Measurements from ENCODE around the gene KRTAP10-6.

The KRTAP10-6 gene

GRCh38 chr21:44626673-44627143 is 34.4 kb upstream of the KRTAP10-6 start, which contains the start of gene KRTAP10-9:
Gene KRTAP10-9, plus strand, starts transcription at chr21:44627093. Its CDS starts 79 bp downstream, at chr21:44627172.
- no peak for DNase-seq (ENCODE audit: extremely low spot score)
- POLR2A ChIA-PET, result no interaction called here
- TF ChIP-seq ARNT (IDR thresholded peaks at IDR 0.05) (no peak), LEF1 (IDR thresholded peaks at IDR 0.05; ENCODE audit: borderline replicate concordance) (no peak), ZNF384 (IDR thresholded peaks at IDR 0.05) (no peak), NFRKB (IDR thresholded peaks at IDR 0.05) (no peak), HDGF (IDR thresholded peaks at IDR 0.05; ENCODE audit: borderline replicate concordance) (no peak), CTBP1 (IDR thresholded peaks at IDR 0.05; ENCODE audit: borderline replicate concordance) (no peak), SUZ12 (IDR thresholded peaks at IDR 0.05) (no peak), BHLHE40 (IDR thresholded peaks at IDR 0.05; ENCODE audit: borderline replicate concordance) (no peak), FOXA1 (IDR thresholded peaks at IDR 0.05) (no peak), FOXM1 (IDR thresholded peaks at IDR 0.05; ENCODE audit: borderline replicate concordance) (no peak), FOXK2 (IDR thresholded peaks at IDR 0.05) (no peak), TARDBP (IDR thresholded peaks at IDR 0.05) (no peak), ELF4 (IDR thresholded peaks at IDR 0.05) (no peak), SP1 (IDR thresholded peaks at IDR 0.05) (no peak), L3MBTL2 (conservative IDR thresholded peaks at IDR 0.05) (no peak)
- TF ChIP-seq, protein P1, sequence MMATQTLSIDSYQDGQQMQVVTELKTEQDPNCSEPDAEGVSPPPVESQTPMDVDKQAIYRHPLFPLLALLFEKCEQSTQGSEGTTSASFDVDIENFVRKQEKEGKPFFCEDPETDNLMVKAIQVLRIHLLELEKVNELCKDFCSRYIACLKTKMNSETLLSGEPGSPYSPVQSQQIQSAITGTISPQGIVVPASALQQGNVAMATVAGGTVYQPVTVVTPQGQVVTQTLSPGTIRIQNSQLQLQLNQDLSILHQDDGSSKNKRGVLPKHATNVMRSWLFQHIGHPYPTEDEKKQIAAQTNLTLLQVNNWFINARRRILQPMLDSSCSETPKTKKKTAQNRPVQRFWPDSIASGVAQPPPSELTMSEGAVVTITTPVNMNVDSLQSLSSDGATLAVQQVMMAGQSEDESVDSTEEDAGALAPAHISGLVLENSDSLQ (IDR thresholded peaks at IDR 0.05), result no peak
- CTCF ChIA-PET, result no interaction called here

DNA sequence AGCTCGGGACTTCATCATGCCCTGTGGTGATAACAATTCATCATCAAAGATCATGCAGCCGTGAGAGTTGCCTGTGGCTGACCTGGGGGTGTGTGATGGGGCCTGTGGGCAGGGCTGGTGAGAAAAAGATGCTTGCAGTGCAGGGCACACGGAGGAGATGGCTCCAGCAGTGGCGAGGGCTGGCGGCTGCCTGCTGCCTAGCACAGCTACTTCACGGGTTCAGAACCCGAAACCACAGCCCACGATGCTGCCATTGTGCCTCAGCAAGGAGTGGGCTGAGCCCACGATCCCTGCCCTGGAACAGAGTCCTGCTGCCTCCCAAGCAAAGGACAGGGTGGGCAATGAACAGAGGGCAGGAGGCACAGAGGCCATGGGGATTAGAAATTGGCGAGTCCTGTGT is 34.0 kb upstream of the KRTAP10-6 start:
- CTCF ChIA-PET, result no interaction called here
- TF ChIP-seq TARDBP (IDR thresholded peaks at IDR 0.05), result no peak
- no peak for TF ChIP-seq L3MBTL2 (conservative IDR thresholded peaks at IDR 0.05)
- TF ChIP-seq FOXA1 (IDR thresholded peaks at IDR 0.05), result no peak
- TF ChIP-seq ZNF384 (IDR thresholded peaks at IDR 0.05), result no peak
- TF ChIP-seq NFRKB (IDR thresholded peaks at IDR 0.05), result no peak
- TF ChIP-seq LEF1 (IDR thresholded peaks at IDR 0.05; ENCODE audit: borderline replicate concordance), result no peak
- TF ChIP-seq CTBP1 (IDR thresholded peaks at IDR 0.05; ENCODE audit: borderline replicate concordance), result no peak
- TF ChIP-seq HDGF (IDR thresholded peaks at IDR 0.05; ENCODE audit: borderline replicate concordance), result no peak
- TF ChIP-seq ARNT (IDR thresholded peaks at IDR 0.05), result no peak
- no peak for TF ChIP-seq SP1 (IDR thresholded peaks at IDR 0.05)

GRCh38 chr21:44625756-44626155 is 33.5 kb upstream of the KRTAP10-6 start:
- DNase-seq (ENCODE audit: extremely low spot score), result no peak
- CTCF ChIA-PET, result interaction anchor here (0.6 kb wide), 1 partner anchor 90 kb away, joined by 3 read pairs; no protein-coding TSS in a partner anchor
- TF ChIP-seq SP1 (IDR thresholded peaks at IDR 0.05) (no peak), FOXK2 (IDR thresholded peaks at IDR 0.05) (no peak), SUZ12 (IDR thresholded peaks at IDR 0.05) (no peak), TARDBP (IDR thresholded peaks at IDR 0.05) (no peak), FOXM1 (IDR thresholded peaks at IDR 0.05; ENCODE audit: borderline replicate concordance) (no peak), ZNF384 (IDR thresholded peaks at IDR 0.05) (no peak)
- TF ChIP-seq, protein P1 (IDR thresholded peaks at IDR 0.05), result no peak
- POLR2A ChIA-PET, result no interaction called here

More for the DNA sequence above, 34.0 kb upstream of the KRTAP10-6 start:
- POLR2A ChIA-PET, result no interaction called here
- DNase-seq (ENCODE audit: extremely low spot score), result no peak

GRCh38 chr21:44623575-44623974 is 31.3 kb upstream of the KRTAP10-6 start:
- no peak for DNase-seq (ENCODE audit: extremely low spot score)
- ChIA-PET CTCF (no interaction called here), POLR2A (no interaction called here)
- TF ChIP-seq L3MBTL2 (conservative IDR thresholded peaks at IDR 0.05) (no peak), SP1 (IDR thresholded peaks at IDR 0.05) (no peak), ZNF384 (IDR thresholded peaks at IDR 0.05) (no peak), ARNT (IDR thresholded peaks at IDR 0.05) (no peak), FOXK2 (IDR thresholded peaks at IDR 0.05) (no peak), LEF1 (IDR thresholded peaks at IDR 0.05; ENCODE audit: borderline replicate concordance) (no peak), CTBP1 (IDR thresholded peaks at IDR 0.05; ENCODE audit: borderline replicate concordance) (no peak), BHLHE40 (IDR thresholded peaks at IDR 0.05; ENCODE audit: borderline replicate concordance) (no peak), SUZ12 (IDR thresholded peaks at IDR 0.05) (no peak), FOXA1 (IDR thresholded peaks at IDR 0.05) (no peak), FOXM1 (IDR thresholded peaks at IDR 0.05; ENCODE audit: borderline replicate concordance) (no peak), ELF4 (IDR thresholded peaks at IDR 0.05) (no peak)
- TF ChIP-seq, protein P1 (IDR thresholded peaks at IDR 0.05), result no peak

GRCh38 chr21:44619886-44620285 is 27.6 kb upstream of the KRTAP10-6 start:
- CTCF ChIA-PET, result no interaction called here
- POLR2A ChIA-PET, result no interaction called here
- TF ChIP-seq SP1 (IDR thresholded peaks at IDR 0.05) (no peak), NFRKB (IDR thresholded peaks at IDR 0.05) (no peak), ARNT (IDR thresholded peaks at IDR 0.05) (no peak), CTBP1 (IDR thresholded peaks at IDR 0.05; ENCODE audit: borderline replicate concordance) (no peak), SUZ12 (IDR thresholded peaks at IDR 0.05) (no peak), L3MBTL2 (conservative IDR thresholded peaks at IDR 0.05) (no peak)
- TF ChIP-seq, protein P1 (IDR thresholded peaks at IDR 0.05), result no peak
- no peak for DNase-seq (ENCODE audit: extremely low spot score)

DNA sequence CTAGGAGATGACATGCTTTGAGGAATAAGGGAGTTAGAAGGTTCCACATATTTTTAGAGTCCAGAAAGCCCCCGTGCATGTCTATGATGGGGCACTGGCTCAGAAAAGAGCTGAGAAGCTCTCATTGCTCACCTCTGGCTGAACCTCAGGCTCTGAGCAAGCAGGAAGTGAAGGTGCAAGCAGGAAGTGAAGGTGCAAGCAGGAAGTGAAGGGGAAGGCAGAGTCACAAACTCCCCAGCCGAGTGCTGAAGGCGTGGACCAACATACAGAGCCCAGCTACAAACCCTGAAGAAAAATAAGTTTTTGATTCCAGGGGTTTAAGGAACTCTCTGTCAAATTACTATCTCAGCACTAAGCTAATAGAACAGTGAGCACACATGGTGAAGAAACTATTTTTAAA is 26.6 kb upstream of the KRTAP10-6 start:
- POLR2A ChIA-PET, result no interaction called here

More for the DNA sequence above, 26.6 kb upstream of the KRTAP10-6 start:
- no peak for DNase-seq (ENCODE audit: extremely low spot score)
- no peak for TF ChIP-seq ARNT (IDR thresholded peaks at IDR 0.05)
- no peak for TF ChIP-seq FOXA1 (IDR thresholded peaks at IDR 0.05)
- no peak for TF ChIP-seq TARDBP (IDR thresholded peaks at IDR 0.05)
- no peak for TF ChIP-seq FOXK2 (IDR thresholded peaks at IDR 0.05)
- no peak for TF ChIP-seq LEF1 (IDR thresholded peaks at IDR 0.05; ENCODE audit: borderline replicate concordance)
- no peak for TF ChIP-seq HDGF (IDR thresholded peaks at IDR 0.05; ENCODE audit: borderline replicate concordance)
- TF ChIP-seq CTBP1 (IDR thresholded peaks at IDR 0.05; ENCODE audit: borderline replicate concordance), result no peak
- CTCF ChIA-PET, result no interaction called here
